ENCODE measurements around the gene STOX2.

DNA sequence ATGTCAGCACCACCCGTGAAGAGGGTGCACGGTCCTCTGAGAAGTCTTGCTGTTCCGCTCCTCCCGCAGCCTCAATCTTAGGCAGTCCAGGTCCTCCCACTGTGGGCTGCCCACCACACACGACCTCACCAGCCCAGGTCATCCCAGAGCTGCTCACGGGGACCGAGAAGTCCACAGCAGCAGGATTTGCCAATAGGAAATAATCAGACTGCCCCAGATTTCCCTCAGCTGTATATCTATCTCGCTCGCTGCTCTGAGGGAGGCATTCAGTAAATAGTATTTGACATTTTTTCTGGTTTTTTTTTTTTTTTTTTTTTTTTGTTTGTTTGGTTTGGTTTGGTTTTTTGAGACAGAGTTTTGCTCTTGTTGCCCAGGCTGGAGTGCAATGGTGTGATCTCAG lies 83.8 kb downstream of the STOX2 start:
- no peak for TF ChIP-seq ZBTB7A (IDR thresholded peaks at IDR 0.05; ENCODE audit: low read depth)
- no peak for TF ChIP-seq NFIC (IDR thresholded peaks at IDR 0.05)
- no peak for TF ChIP-seq TEAD4 (IDR thresholded peaks at IDR 0.05)
- TF ChIP-seq RAD21 (IDR thresholded peaks at IDR 0.05; ENCODE audit: low read depth) = no peak
- no peak for TF ChIP-seq TAF1 (IDR thresholded peaks at IDR 0.05; ENCODE audit: low read depth)
- no peak for TF ChIP-seq EP300 (IDR thresholded peaks at IDR 0.05; ENCODE audit: borderline replicate concordance)
- TF ChIP-seq, protein P1, sequence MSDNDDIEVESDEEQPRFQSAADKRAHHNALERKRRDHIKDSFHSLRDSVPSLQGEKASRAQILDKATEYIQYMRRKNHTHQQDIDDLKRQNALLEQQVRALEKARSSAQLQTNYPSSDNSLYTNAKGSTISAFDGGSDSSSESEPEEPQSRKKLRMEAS (IDR thresholded peaks at IDR 0.05) = no peak
- TF ChIP-seq TCF12 (IDR thresholded peaks at IDR 0.05; ENCODE audit: low read depth) = no peak
- no peak for TF ChIP-seq CREB1 (IDR thresholded peaks at IDR 0.05; ENCODE audit: low read depth)
- TF ChIP-seq REST (IDR thresholded peaks at IDR 0.05; ENCODE audit: low read depth) = no peak
- TF ChIP-seq FOXM1 (IDR thresholded peaks at IDR 0.05; ENCODE audit: borderline replicate concordance, low read depth) = no peak
- TF ChIP-seq YY1 (IDR thresholded peaks at IDR 0.05; ENCODE audit: low read depth) = no peak

All from Ishikawa (cell line).